ENCODE measurements around the gene TTYH3.

TTYH3 gene

GRCh38 chr7:2635810-2636701, 4.3 kb downstream of the TTYH3 start:
- peak; percentile 82 for DNase-seq

DNA sequence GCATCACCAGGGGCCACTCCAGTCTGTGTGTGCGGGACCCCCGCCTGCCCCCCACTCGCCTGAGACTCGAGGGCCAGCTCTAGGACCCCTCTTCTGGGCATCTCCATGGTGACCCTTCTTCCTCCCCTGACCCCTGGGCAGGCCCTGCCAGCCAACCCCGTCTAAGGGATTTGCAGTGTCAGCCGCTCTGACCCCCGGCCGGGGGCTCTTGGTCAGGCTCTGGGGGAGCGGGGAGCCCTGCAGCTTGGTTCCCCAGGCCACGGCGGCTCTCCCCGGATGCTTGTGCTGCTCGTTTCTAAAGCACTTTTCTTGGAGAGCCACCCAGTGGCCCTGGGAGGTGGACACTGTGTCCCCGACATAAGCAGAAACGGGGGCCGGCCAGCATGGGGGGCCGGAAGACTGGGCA, 5.3 kb downstream of the TTYH3 start:
- no peak for DNase-seq

DNA sequence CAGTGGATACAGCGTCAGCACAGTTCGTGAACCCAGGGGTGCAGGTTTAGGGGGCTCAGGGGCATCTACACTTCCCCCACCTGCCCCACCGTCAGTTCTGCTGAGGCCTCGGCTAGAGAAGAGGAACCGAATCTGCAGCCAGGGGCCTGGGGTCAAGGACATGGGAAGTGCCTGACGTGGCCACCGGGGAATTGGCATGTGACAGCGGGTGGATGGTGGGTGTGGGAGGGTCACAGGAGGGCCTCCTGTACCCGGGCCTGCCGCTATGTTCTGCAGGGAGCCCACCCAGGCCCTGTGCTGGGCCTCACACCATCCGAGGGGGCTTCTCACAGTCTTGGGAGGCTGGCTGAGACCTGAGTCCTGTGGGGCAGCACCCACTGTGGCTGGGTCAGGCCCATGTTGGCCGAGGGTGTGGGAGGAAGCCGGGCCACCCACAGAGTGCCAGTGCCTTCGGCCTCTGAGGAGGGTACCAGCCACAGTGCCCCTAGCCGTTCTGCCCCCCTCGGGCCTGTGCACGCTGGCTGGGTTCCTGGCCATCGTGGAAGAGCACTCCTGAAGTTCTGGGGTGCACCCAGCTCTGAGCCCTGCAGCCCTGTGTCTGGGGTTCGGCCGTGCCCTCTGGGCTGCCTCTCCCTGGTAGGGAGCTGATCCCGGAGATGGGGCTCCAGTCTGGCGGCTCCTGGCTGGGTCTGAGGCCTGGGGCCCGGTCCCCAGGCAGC, 5.9 kb downstream of the TTYH3 start:
- DNase-seq: no peak

DNA sequence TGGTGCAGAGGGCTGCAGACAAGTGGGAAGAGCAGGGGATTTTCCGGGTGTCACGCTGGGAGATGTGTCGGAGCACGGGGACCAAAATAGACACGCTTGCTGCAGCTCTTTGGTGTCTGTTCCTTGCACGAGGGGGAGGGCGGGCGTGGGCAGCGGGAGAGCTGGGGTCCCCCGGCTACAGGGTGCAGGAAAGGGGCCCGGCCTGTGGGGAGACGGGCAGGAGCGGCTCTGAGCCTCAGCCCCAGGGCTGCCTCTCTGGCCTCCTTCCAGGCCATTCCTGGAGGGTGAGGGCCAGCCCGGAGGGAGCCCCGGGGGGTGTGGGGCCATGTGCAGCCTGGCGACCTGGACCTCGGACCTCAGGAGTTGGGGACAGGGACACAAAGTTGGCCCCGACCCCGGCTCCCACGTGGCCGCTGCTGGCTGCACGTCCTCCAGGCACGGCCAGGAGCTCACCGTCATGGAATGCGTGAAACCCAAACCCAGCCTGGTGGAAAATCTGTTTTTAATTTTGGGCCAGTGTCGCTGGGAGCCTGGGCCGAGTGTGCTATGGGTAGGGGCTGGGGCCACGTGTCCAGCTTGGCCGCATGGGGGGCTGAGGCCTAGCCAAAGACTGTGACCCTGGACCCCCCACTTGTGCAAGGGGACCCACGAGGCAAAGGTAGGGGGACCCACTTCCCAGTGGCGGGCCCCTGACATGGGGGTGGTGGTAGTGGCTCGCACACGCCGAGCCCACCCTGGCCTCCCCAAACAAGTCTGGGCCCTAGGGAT, 6.6 kb downstream of the TTYH3 start:
- DNase-seq: no peak

DNA sequence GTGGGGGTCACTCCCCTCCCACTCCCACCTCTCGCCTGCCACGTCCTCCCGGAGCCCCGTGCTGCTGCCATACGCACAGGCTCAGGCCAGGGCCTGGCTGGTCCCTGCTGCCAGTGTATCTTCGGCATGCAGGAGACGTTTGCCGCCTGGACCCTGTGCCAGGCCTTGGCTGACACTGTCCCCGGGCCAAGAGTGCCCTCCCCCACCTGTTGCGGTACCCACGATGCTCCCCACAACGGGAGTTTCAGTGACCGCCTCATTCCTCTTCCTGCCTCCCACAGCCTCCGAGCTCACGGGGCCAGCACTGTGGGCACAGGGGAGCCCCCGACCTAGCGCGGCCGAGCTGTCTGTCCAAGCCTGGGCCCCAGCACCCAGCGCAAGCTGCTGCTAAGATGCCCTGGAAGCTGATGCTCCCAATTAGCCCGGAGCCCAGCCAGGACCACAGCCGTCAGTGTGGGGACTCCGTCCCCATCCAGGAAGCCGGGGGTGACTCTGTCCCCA, 7.4 kb downstream of the TTYH3 start:
- no peak for DNase-seq

GRCh38 chr7:2639695-2640481, 8.1 kb downstream of the TTYH3 start:
- no peak for DNase-seq

GRCh38 chr7:2640482-2640830, 8.7 kb downstream of the TTYH3 start:
- no peak for DNase-seq

DNA sequence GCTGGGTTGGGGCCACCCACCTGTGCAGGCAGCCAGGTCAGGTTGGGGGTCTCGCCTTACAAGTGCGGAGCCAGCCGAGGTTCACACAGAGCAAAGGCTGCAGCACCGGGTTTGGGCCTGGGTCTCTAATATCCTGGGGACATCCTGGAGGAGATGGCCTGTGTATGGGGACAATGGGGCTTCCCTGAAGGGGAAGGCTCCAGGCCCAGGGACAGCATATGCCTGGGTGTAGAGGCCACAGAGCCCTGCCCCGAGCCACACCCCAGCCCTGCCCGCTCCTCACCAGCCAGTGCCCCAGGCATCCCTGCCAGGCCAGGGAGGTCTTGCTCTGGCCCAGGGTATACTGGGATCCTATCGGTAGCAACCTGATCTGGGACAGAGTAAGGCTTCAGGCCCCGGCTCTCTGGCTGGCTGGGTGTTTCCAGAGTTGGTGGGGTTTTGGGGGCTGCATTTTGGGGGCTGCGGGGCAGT, 9.1 kb downstream of the TTYH3 start:
- no peak for DNase-seq

DNA sequence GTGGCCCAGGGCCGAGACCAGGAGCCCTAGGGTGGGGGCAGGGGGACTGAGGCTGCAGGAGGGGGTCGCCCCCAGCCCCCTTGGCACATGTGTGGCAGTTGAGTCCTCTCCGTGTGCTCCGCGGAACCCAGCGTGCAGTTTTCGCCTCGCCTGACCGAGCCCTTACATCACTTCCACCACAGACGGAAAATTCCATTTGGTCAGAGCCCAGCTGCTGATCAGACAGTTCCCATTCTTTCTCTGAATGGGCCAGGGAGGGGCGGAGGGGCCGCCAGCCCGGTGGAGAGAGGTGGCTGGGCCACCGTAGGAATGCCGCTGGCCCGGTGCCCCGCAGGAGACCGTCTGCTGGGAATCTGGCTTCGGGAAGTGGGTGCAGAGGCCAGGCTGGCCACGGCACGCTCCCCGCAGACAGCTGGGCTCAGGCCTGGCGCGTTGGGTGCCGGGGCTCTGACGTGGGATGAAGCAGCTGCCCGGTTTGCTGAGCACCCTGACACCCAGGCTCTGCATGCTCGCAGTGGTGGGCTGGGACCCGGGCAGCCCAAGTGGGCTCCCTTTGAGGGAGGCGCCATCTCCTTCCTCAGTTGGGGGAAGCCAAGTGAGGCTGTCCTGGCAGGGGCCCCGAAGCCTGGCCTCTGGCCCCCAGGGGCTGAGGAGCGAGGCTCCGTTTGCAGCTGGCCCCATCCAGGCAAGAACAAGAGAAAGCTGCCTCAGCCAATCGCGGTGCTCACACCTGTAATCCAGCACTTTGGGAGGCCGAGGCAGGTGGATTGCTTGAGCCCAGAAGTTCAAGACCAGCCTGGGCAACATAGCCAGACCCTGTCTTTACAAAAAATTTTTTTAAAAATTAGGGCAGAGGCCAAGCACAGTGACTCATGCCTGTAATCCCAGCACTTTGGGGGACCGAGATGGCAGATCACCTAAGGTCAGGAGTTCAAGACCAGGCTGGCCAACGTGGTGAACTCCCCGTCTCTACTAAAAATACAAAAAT, 9.9 kb downstream of the TTYH3 start:
- no peak for DNase-seq

DNA sequence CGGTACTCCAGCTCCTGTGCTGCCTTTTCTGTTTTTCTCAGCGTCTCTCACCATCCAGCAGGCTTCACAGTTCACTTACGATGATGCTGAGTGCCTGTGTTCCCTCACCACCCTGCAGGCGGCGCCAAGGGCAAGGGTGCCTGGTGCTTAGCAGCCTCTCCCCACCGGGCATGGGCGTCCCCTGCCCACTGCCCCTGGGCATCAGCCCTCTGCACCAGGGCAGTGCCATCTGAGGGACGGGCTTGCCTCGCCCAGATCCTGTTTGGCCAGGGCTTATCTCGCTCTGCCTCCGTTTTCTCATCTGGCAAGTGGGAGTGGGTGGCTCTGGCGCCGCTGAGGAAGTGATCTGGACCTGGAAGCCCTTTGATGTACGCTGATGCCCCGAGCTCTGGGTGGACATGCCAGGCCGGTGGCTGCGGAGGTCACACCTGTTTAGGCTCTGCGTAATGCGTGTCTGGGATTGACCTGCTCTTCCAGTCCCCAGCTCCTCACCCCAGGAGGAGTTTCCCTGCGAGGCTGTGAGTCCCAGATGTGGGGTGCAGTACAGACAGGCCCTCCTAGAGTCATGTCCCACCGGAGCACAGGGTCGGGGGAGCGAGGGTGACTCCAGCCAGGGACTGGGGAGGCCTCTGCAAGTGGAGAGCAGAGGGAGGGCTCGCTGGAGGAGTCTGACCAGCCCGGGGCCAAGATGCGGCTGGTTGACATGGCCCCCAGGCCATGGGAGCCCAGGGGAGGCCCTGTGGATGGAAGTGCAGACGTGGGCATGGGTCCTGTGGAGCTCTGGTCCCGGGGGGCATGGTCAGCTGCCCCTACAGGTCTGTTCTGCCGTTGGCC, 11.8 kb downstream of the TTYH3 start:
- no peak for DNase-seq

DNA sequence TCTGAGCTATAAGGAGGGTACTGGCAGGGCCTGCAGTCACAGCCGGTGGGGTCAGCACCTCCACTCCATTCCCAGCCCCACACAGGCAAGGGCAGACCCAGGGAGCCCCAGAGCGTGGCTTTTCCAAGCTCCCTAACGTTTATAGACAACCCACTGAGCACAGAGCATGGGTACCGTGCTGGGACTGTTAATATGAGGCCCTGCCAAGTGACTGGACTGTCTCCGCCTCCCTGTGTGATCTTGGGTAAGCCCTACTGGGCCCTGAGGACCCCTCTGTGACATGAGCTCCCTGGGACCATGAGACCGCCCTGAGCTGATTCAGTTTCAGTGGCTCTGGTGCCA, 12.4 kb downstream of the TTYH3 start:
- DNase-seq: no peak

DNA sequence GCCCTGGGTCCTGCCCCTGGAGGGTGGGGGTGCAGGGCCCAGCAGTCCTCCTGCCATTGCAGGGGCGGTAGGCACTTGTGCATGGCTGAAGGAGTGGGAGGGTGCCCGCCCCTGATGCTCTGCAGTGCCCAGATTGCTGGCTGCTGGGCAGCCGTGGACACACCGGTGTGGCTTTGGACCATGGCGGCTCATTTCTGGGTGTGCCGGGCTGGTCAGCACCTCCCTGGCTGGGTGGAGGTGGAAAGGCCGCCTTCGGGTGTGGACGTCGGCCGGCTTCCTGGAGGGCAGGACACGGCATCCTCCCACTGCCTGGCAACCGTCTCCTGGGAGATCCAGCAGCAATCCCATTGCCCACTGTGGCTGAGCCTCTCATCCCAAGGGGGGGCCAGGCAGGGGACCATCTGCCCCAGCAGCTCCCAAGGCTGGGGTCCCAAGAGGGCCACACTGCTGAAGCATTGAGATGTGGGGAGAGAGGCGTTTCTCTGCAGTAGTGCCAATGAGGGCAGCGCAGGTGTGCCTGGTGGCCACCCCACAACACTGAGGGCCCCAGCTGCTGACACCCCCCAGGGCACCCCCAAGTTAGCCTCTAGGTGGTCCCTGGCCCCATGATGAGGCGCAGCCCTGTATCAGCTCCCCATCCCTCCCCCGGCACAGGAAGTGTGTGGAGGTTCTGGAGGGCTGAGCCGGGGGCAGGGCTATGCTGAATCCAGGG, 12.9 kb downstream of the TTYH3 start:
- DNase-seq: no peak

GRCh38 chr7:2645274-2645868, 13.6 kb downstream of the TTYH3 start:
- no peak for DNase-seq

- DNase-seq: no peak
Measured at GRCh38 chr7:2646336-2646679, 14.5 kb downstream of the TTYH3 start.

DNA sequence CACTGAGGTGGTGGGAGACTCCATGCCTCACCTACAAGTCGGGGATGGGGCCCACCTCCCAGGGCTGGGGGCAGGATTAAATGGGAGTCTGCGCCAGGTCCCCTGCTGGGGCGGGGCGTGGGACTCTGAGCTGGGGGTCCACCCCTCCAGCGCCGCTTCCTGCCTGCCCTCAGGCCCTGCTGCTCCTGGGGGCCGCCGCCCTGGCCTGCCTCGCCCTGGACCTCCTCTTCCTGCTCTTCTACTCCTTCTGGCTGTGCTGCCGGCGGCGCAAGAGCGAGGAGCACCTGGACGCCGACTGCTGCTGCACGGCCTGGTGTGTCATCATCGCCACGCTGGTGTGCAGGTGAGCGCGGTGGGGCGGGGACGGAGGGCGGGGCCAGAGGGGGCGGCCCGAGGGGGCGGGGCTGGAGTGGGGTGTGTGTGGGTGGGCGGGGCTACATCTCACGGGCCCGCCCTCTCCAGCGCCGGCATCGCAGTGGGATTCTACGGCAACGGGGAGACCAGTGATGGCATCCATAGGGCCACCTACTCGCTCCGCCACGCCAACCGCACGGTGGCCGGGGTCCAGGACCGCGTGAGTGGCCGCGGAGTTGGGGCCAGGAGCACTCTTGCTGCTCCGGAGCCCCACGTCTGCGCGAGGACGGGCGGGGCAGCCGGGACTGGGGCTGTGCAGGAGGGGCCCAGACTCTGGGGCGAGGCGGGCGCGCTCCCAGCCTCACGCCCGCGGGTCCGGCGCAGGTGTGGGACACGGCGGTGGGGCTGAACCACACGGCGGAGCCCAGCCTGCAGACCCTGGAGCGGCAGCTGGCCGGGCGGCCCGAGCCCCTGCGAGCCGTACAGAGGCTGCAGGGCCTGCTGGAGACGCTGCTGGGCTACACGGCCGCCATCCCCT, 15.1 kb downstream of the TTYH3 start:
- no peak for DNase-seq

DNA sequence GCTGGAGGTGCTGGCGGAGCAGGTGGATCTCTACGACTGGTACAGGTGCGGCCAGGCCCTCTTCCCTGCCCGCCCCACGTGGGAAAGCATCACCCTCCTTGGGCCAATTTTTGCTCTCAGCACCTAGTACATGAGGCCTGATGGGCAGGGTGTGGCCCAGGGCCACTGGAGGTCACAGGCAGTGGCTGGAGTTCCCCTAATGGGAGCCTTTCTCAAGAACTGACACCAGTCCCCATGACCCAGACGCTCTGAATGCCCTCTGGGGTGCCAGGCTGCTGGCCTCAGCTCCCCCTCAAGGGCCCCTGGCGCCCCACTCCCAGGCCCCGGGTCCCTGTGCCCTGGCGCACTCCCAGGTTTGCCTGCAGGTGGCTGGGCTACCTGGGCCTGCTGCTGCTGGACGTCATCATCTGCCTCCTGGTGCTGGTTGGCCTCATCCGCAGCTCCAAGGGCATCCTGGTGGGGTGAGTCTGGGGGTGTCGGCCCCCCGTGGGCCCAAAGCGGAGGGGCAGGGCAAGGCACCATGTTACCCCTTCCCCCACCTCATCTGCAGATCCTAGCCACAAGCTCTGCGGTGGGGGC, 15.9 kb downstream of the TTYH3 start:
- DNase-seq: no peak

DNA sequence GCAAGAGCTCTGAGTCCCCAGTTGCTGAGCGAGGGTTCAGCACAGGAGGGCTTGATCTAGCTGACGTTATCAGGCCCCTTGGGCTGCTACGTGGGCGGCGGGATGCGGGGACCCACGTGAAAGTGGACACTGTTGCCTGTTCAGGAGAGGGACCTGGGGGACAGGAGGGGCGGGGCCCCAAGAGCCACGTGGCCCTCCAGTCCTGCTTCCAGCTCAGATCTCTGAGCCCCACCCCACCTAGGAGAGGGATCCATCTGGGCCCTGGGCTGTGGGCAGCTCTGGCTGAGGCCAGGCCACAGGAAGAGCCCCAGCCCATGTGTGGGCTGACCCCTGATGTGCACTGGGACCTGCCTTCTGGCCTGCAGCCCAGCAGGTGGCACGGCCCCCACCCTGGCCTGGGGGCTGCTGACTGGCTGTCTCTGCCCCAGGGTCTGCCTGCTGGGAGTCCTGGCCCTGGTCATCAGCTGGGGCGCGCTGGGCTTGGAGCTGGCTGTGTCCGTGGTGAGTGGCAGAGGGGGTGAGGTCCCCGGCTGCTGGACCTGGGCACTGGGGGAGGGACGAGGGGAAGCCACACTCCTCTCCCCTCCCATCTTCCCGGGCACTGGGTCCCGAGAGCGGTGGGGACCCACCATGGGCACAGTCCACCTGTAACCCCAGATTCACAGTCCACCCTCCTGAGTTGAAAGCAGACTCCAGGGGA, 17.5 kb downstream of the TTYH3 start:
- DNase-seq: no peak
